HG02610 (cell line): ENCODE measurements around the gene CHP1.
"Not testable (repeated sequence)": the region's sequence is repeated elsewhere in the genome, so short reads cannot be mapped to it uniquely, and the experiment has no call there.

Experiments
- ATAC-seq: cut with Tn5 transposase; IDR thresholded peaks from one replicate; pipeline ENCODE4 v1.9.1; 2021; ENCODE audit warnings: mild to moderate bottlenecking, moderate library complexity; ENCODE audit not compliant: unreplicated experiment

CHP1 gene

GRCh38 chr15:41256103-41256502, 25.0 kb downstream of the CHP1 start:
- ATAC-seq: no peak

- ATAC-seq: no peak
These were observed 25.5 kb downstream of the CHP1 start for GRCh38 chr15:41256577-41257038.

GRCh38 chr15:41258750-41259471, 27.8 kb downstream of the CHP1 start:
- no peak for ATAC-seq

- no peak for ATAC-seq
These were observed 28.6 kb downstream of the CHP1 start for GRCh38 chr15:41259546-41260189.

GRCh38 chr15:41260924-41261323, 29.9 kb downstream of the CHP1 start:
- not testable (repeated sequence) for ATAC-seq

GRCh38 chr15:41262571-41262970, 31.5 kb downstream of the CHP1 start:
- no peak for ATAC-seq

GRCh38 chr15:41263891-41264351, 32.9 kb downstream of the CHP1 start:
- ATAC-seq: no peak

- ATAC-seq: no peak
These were observed 38.8 kb downstream of the CHP1 start for GRCh38 chr15:41269887-41270286.

GRCh38 chr15:41276831-41277230, 45.8 kb downstream of the CHP1 start:
- ATAC-seq: no peak

- ATAC-seq: no peak
These were observed 47.3 kb downstream of the CHP1 start for GRCh38 chr15:41278319-41278718.

GRCh38 chr15:41279535-41280283, 48.6 kb downstream of the CHP1 start:
- ATAC-seq: no peak

GRCh38 chr15:41281236-41281635, 50.2 kb downstream of the CHP1 start:
- ATAC-seq: no peak

- not testable (repeated sequence) for ATAC-seq
These were observed 51.4 kb downstream of the CHP1 start for GRCh38 chr15:41282436-41282835.

GRCh38 chr15:41282980-41283652, 52.0 kb downstream of the CHP1 start:
- ATAC-seq: not testable (repeated sequence)

GRCh38 chr15:41283653-41284426, 52.8 kb downstream of the CHP1 start:
- peak; percentile 97 for ATAC-seq

GRCh38 chr15:41284427-41285177, 53.5 kb downstream of the CHP1 start:
- ATAC-seq: no peak

GRCh38 chr15:41285285-41285684, 54.2 kb downstream of the CHP1 start:
- no peak for ATAC-seq

- ATAC-seq: no peak
These were observed 55.7 kb downstream of the CHP1 start for GRCh38 chr15:41286665-41287333.

GRCh38 chr15:41288464-41288863, 57.4 kb downstream of the CHP1 start:
- no peak for ATAC-seq
